GM12872 (cell line): ENCODE results near the gene KANK4.

Experiments
- CTCF ChIP-seq: IDR thresholded peaks from 3 replicates; pipeline ENCODE4 v1.5.1; 2011; ENCODE audit warnings: low read depth, mild to moderate bottlenecking, low read length, moderate library complexity; ENCODE audit not compliant: insufficient read depth

Gene KANK4

GRCh38 chr1:62346886-62347285, 27.7 kb upstream of the KANK4 start:
- no peak for TF ChIP-seq CTCF

GRCh38 chr1:62343911-62344310, 24.7 kb upstream of the KANK4 start:
- TF ChIP-seq CTCF: no peak

- no peak for TF ChIP-seq CTCF
These were observed 23.0 kb upstream of the KANK4 start for GRCh38 chr1:62342270-62342669.

- TF ChIP-seq CTCF: no peak
These were observed 22.4 kb upstream of the KANK4 start for GRCh38 chr1:62341615-62342014.

- TF ChIP-seq CTCF: no peak
These were observed 21.9 kb upstream of the KANK4 start for GRCh38 chr1:62341089-62341488.

GRCh38 chr1:62337706-62338631, 18.7 kb upstream of the KANK4 start:
- TF ChIP-seq CTCF: 0 out of 3 replicates have a peak, but pooled peaks have one; percentile 3

- no peak for TF ChIP-seq CTCF
These were observed 17.9 kb upstream of the KANK4 start for GRCh38 chr1:62336995-62337705.
